GM18517 (cell line): ENCODE results near the gene CDHR5.
A peak's percentile ranks its signal among the peaks of the same experiment; 100 is the strongest.

Experiments
- ATAC-seq: cut with Tn5 transposase; IDR thresholded peaks from one replicate; pipeline ENCODE4 v1.9.1; 2021; ENCODE audit warnings: mild to moderate bottlenecking, moderate library complexity; ENCODE audit not compliant: unreplicated experiment

CDHR5 gene

DNA sequence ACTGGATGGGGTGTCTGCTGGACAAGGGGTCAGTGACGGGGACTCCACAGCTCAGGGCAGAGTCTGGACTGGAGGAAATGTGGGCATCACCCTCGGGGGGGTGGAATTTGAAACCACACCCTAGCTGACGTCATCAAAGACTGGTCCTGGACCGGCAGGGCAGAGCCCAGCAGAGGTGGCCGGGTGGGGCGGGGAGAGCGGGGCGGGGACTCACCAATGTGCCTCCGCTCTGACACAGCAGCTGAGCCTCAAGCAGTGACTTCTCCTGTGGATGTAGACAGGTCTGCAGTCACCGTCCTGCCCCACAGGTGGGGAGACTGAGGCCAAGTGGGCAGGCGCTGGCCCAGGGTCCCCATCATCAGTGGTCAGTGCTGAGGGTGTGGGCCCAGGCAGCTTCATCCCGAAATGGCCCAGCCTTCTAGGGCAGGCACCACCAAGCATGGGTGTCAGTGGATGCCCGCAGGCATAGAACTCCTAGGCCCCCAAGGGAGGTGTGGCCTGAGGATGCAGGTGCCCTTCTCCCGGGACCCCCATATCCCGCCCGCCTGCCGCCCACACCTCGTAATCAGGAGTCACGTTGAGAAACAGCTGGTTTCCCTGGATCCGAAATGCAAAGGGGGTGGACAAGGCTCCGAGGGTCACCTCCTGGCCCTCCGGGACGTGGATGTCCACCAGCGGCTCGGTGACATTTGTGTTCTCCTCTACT, 603 bp downstream of the CDHR5 start:
- ATAC-seq: no peak

DNA sequence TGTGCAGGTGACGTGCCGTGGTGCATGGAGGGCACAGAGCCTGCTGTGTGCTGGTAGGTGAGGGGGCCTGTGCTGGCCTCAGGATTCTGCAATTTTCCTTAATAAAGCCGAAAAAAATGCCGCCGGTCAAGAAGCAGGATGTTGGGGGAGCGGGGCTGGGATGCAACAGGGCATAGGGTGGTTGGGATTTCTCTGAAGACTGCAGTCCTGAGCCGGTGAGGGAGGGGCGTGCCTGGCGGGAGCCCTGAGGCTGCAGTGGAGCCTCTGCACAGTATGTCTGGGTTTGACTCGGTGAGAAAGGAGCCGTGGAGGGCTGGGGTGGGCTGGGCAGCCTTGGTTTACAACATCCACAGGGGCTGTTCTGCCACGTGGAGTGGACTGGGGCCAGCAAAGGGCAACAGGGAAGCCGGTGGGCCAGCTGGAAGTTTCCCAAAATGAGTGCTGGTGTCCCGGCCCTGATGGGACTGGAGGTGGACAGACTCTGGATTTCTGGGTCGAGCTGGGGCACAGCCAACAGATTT, 1.3 kb downstream of the CDHR5 start:
- no peak for ATAC-seq

DNA sequence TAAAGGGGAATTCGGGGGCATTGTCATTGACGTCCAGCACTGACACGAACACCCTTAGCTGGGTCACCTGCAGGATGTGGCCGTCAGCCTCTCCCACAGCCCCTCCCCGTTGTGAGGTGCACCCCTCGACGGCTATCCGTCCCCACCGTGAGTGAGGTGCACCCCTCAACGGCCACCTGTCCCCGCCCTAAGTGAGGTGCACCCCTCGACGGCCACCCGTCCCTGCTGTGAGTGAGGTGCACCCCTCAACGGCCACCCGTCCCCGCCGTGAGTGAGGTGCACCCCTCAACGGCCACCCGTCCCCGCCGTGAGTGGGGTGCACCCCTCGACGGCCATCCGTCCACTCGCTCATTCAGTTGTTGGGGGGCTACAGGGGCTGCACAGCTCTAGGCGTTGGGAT, 2.9 kb downstream of the CDHR5 start:
- ATAC-seq: no peak

- ATAC-seq: no peak
Observed at GRCh38 chr11:620935-621814, 3.6 kb downstream of the CDHR5 start.

DNA sequence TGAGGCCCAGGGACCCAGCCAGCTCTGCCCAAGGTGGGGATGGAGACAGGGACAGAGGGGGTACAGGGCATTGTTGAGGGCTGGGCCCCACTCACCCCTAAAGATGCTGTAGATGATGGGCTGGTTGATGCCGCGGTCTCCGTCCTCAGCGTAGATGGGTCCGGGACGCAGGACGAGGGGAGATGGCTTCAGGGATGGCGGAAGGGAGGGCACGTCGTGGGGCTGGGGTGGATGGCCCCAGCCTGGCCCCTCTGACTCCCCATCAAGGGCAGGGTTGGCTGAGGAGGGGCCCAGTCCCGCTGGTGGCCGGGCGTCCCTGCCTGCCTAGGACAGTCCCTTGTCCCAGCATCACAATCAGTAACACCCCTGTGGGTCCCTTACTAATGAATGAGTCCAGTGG, 4.6 kb downstream of the CDHR5 start:
- ATAC-seq: no peak

DNA sequence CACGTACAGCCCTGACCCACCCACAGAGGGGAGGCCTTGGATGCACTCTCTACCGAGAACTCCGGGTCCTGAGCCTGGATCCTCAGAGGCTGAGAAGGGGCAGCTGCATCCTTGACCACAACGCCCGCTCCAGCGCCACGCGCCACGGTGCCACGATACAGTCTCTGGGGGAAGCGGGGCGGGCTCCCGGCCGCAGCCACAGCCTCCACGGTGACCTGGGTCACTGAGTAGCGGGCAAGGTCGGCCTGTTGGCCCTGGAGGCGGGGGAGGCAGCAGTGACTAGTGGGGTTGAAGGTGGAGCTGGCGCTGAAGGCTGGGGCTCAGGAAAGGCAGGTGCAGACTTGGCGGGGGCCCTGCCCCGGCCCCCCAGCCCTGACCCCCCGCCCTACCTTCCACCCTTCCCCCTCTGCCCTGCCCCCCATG, 5.1 kb downstream of the CDHR5 start:
- no peak for ATAC-seq

- no peak for ATAC-seq
Observed at GRCh38 chr11:618856-619627, 5.7 kb downstream of the CDHR5 start.

DNA sequence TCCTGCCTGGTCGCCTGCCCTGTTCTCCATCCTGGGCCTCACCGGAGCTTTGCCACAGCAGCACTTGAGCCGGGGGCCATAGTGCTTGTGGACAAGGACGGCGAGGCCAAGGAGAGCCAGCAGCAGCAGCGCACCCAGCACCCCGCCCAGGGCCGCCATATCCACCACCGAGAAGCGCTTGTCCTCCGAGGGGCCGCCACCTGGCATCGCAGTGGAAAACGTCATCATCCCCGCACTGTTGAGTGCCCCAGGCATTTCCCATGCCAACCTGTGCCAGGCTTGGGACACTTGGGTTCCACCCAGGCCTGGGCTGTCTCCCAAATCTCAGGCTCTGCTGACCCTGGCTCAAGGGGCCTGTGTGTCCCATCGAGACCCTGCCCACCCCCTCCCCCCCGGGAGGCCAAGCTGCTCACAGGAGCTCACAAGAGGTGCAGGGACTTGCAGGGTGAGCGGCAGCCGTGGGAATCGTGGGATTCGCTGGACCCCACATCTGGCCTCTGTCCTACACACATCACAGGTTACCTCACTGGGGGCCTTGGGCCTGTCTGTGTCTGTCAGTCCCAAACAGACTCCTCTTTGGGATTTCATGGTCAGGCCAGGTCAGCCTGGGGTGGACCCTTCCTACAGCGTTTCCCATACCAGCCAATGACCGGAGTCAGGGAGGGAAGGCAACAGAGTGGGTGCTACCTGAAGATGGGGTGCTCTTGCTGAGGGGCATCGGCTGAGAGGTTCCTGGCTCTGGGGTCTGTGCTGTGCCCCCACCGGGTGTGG, 6.7 kb downstream of the CDHR5 start:
- ATAC-seq: no peak

GRCh38 chr11:617199-617911, 7.4 kb downstream of the CDHR5 start:
- ATAC-seq: no peak

DNA sequence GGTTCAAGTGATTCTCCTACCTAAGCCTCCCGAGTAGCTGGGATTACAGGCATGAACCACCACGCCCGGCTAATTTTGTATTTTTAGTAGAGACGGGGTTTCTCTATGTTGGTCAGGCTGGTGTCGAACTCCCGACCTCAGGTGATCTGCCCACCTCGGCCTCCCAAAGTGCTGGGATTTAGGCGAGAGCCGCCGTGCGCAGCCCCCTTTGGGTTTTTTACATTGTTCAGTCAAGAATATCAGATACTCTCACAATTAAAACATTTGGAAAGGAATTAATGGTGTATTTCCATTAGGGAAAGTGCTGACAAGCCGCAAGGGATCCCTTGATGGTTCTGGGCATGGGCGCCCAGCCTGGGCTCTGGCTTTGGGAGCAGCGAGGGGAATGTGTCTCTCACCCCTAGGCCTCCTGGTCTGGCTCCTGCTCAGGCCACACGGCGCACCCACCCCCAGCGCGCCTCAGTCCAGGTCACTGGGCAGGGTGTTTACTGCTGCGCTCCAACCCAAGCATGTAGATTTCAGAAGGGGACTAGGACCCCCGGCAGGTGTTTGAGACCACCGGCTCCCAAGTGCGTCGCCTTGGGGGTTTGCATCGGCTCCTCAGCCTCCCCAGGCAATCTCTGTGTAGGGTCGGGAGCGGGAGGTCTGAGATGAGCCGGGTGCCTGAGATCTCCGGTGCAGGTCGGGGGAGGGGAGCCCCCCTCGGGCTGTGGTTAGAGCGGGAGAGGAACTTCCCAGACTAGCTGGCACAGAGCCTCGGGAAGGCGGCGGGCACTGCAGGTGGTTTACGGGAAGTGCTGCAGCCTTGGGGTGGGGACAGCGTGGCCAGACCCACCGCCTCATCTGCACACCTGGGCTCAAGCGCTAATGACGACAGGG, 8.2 kb downstream of the CDHR5 start:
- ATAC-seq: no peak

- peak; percentile 82 for ATAC-seq
Observed at GRCh38 chr11:615504-616319, 9.0 kb downstream of the CDHR5 start, which contains the start of gene IRF7. Gene IRF7 (minus strand): TSS chr11:615950. CDS start chr11:615364, 586 bp downstream.

- ATAC-seq: peak; percentile 2
Observed at GRCh38 chr11:614623-615503, 9.9 kb downstream of the CDHR5 start.

GRCh38 chr11:614021-614622, 10.6 kb downstream of the CDHR5 start:
- no peak for ATAC-seq

GRCh38 chr11:613369-613968, 11.3 kb downstream of the CDHR5 start:
- no peak for ATAC-seq

DNA sequence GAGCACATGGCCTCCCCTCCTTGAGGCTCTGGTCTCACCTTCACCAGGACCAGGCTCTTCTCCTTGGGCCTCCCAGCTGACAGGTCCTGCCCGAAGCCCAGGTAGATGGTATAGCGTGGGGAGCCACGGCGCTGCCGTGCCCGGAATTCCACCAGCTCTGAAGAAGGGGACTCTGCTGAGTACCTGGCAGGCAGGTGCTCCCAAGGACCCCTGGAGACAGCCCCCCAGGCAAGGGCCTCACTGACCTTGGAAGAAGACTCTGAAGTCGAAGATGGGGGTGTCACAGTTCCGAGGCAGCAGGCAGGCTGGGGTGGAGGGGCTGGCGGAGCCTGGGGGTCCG, 11.8 kb downstream of the CDHR5 start:
- ATAC-seq: no peak
